Breast epithelium (tissue), 3 donors: ENCODE measurements around the gene DLX2.

Source experiments
- POLR2A ChIP-seq: fragments of 450-650 bp; IDR thresholded peaks from one replicate; pipeline ENCODE4 v1.6.1; 2016; ENCODE audit warnings: antibody characterized with exemption, mild to moderate bottlenecking, moderate library complexity
- TF ChIP-seq, protein P1 (sequence below), 3 donors: fragments of 450-650 bp; IDR thresholded peaks; one replicate each; pipeline ENCODE4 v1.5.1; 2016 to 2017; ENCODE audit warnings: antibody characterized with exemption in 3 of 3, mild to moderate bottlenecking in 3 of 3, moderate library complexity in 3 of 3

DNA sequence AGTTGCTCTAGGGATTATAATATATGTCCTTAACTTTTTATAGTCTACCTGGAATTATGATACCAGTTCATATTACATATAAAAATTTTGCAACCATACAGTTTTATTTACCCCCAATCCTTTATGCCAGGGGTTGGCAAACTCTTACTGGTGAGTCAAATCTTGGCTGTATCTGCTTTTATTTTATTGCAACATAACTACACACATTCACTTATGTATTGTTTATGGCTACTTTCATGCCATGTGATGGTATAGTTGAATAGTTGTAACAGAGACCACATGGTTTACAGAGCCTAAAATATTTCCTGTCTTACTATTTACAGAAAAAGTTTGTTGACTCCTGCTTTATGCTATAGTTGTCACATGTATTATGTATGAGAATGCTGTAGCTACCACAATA lies 25.8 kb upstream of the DLX2 start:
- TF ChIP-seq, protein P1, sequence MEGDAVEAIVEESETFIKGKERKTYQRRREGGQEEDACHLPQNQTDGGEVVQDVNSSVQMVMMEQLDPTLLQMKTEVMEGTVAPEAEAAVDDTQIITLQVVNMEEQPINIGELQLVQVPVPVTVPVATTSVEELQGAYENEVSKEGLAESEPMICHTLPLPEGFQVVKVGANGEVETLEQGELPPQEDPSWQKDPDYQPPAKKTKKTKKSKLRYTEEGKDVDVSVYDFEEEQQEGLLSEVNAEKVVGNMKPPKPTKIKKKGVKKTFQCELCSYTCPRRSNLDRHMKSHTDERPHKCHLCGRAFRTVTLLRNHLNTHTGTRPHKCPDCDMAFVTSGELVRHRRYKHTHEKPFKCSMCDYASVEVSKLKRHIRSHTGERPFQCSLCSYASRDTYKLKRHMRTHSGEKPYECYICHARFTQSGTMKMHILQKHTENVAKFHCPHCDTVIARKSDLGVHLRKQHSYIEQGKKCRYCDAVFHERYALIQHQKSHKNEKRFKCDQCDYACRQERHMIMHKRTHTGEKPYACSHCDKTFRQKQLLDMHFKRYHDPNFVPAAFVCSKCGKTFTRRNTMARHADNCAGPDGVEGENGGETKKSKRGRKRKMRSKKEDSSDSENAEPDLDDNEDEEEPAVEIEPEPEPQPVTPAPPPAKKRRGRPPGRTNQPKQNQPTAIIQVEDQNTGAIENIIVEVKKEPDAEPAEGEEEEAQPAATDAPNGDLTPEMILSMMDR (IDR thresholded peaks at IDR 0.05), result no peak
- TF ChIP-seq POLR2A, result no peak
